GM20000 (cell line): ENCODE results near the gene NBDY.
A peak's percentile ranks its signal among the peaks of the same experiment; 100 is the strongest.
"Not testable (repeated sequence)": the region's sequence is repeated elsewhere in the genome, so short reads cannot be mapped to it uniquely, and the experiment has no call there.

Source experiments
- DNase-seq: peaks from one replicate; pipeline ENCODE4 v3.0.0; 2012; ENCODE audit warnings: low spot score
- TF ChIP-seq, protein P1 (sequence below): IDR thresholded peaks from 2 replicates; pipeline ENCODE4 v1.5.1; 2012; ENCODE audit warnings: mild to moderate bottlenecking, control low read depth; ENCODE audit errors: extremely low read depth, missing control alignments

NBDY gene

DNA sequence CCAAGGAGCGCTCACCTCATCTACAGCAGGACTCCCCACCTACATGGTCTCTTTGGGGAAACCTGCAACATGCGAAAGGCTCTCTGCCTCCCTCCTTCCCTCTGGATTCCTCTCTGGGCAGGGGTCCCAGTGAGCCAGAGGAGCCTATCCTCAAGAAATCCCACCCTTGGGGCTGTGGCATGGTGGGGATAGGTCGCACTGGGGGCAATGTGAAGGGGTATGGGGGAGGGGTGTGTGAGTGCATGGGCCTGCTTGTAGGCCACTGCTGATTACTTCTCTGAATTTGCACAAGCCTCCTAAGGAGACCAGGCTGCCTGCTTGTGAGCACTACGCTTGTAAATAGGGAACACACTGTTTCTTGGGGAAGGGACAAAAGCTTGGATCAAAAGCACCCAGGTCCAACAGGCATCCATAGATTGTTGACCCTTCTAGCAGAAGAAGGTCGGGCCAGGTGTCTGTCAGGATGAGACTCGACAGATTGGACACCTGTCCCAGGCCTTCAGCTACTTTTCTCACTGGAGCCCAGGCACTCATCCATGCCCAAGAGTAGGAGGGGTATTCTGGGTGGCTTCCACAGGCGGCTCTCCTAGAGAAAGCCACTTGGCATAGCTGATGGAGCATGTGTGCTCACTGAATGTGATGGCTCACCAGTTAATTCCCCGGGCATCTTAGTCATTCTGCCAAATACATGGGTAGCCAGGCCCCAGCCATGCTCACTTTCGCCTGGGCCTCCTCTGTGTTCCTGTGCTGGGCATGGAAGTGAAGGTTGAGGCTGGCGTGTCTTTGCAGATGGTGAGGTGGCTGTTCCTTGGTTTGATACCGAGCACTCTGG, 75.0 kb downstream of the NBDY start:
- DNase-seq: no peak
- TF ChIP-seq, protein P1, sequence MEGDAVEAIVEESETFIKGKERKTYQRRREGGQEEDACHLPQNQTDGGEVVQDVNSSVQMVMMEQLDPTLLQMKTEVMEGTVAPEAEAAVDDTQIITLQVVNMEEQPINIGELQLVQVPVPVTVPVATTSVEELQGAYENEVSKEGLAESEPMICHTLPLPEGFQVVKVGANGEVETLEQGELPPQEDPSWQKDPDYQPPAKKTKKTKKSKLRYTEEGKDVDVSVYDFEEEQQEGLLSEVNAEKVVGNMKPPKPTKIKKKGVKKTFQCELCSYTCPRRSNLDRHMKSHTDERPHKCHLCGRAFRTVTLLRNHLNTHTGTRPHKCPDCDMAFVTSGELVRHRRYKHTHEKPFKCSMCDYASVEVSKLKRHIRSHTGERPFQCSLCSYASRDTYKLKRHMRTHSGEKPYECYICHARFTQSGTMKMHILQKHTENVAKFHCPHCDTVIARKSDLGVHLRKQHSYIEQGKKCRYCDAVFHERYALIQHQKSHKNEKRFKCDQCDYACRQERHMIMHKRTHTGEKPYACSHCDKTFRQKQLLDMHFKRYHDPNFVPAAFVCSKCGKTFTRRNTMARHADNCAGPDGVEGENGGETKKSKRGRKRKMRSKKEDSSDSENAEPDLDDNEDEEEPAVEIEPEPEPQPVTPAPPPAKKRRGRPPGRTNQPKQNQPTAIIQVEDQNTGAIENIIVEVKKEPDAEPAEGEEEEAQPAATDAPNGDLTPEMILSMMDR: no peak

DNA sequence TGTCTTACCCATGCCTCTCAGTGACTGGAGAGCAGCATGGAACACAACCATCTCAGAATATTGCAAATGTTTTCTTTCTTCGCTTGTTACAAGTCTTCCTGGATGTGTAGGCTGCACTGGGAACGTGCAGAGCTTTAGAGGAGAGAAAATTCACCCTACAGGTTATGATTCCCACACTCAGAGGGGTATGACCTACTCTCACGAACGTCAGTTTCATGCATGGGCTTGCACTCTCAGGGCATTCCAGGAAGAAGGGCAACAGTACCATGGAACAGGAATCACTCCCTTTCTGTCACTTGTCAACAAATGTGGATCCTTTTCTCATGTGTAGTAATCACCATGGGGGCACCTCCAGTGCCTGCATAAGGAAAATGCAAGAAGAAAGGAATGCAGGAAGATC, 75.8 kb downstream of the NBDY start:
- TF ChIP-seq, protein P1: no peak
- DNase-seq: no peak

DNA sequence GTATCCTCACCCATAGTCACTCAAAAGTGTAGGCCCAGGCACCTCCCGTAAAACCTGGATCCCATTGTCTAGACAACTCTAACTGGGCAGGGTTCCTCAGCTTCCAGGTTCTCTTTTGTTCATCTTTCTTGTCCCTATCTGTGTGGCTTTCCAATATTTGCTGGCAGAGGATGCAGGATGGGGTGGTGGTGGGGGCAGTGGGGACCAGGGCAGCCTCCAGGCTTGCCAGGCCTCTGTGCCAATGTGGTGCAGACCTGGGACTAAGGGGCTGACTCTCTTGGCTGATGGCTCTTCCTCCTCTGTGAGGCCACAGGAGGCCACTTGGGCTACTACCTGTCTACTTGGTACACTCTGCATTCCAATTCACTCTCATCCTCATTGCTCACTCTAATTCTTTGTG, 76.4 kb downstream of the NBDY start:
- TF ChIP-seq, protein P1: no peak
- DNase-seq: no peak

DNA sequence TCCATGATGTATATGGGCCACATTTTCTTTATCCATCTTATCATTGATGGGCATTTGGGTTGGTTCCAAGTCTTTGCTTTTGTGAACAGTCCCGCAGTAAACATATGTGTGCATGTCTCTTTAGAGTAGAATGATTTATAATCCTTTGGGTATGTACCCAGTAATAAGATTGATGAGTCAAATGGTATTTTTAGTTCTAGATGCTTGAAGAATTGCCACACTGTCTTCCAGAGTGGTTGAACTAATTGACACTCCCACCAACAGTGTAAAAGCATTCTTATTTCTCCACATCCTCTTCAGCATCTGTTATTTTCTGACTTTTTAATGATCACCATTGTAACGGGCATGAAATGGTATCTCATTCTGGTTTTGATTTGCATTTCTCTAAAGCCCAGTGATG, 77.1 kb downstream of the NBDY start:
- DNase-seq: not testable (repeated sequence)

DNA sequence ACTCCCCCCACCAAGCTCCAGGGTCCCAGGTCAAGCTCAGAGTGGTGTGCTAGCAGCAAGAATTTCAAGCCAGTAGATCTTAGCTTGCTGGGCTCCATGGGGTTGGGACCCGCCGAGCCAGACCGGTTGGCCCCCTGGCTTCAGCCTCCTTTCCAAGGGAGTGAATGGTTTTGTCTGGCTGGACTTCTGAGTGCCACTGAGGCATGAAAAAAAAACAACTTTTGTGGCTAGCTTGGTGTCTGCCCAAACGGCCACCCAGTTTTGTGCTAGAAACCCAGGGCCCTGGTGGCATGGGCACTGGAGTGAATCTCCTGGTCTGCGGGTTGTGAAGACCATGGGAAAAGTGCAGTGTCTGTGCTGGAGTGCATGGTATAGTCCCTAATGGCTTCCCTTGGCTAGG, 82.6 kb downstream of the NBDY start:
- TF ChIP-seq, protein P1: no peak
- DNase-seq: no peak

DNA sequence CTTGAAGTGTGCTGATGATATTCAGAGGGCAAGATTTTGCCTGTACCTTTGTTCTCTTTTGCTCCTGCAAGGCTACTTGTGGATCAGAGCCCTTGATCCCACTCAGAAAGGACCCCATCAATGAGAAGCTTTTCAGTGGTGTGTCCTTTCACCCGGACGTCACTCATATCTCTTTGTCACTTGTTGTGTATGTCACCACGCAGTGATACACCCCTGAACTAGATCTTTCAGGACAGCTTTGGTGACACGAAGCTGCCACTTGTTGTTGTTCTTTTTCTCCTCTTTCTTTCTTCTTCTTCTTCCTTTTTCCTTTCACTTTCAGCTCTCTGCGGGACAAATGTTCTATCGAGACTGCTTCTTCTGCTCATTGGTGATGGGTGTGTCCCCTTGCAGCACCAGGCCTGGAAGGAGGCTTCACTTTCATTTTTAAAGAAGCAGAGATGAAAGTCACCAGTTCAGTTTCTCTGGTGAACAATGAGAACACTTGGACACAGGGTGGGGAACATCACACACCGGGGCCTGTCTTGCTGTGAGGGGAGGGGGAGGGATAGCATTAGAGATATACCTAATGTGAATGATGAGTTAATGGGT, 83.6 kb downstream of the NBDY start:
- DNase-seq: peak; percentile 29
- TF ChIP-seq, protein P1: no peak

DNA sequence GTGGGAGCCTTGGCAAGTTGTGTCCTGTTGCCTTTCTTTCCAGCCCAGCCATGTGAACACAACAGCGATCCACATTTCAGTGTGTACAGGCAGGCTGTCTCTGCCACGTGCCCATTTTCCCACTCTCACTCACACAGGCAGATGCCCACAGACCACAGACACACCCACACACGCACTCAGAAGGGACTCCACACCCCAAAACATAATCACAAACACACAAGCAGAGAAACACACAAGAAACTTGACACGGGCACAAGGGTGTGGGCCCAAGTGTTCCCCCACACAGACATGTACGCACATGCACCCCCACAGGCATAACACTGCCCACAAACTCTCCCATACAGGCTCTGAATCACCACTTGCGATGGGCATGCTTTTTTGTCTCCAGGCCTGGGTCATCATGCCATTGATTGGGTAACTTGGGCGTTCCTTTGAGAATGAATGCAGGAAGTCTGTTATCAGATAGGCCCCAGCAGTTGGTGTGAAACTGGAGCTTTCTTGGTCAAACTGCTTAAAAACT, 84.3 kb downstream of the NBDY start:
- no peak for DNase-seq

More for the DNA sequence above, 84.3 kb downstream of the NBDY start:
- TF ChIP-seq, protein P1: no peak
